Measurements from ENCODE around the gene TUBA1A. TPM values are rescaled to one million over a fixed set of nuclear protein-coding genes. Genes with fewer than 3 reads are reported as not detected.
A peak's percentile ranks its signal among the peaks of the same experiment; 100 is the strongest.

The TUBA1A gene
- total RNA-seq, 1 donor from 2014 or later = 102 TPM

GRCh38 chr12:49225576-49226166, 36.8 kb upstream of the TUBA1A start:
- no peak for DNase-seq
- no peaks in the 10 kb centered on the region for H3K36me3 ChIP-seq
- peaks cover 4% of the 10 kb centered on the region for H3K4me1 ChIP-seq
- intact Hi-C loops (cut with micrococcal nuclease) = no loop called here
- no peaks in the 10 kb centered on the region for H3K27me3 ChIP-seq (ENCODE audit: low read depth)
- no peak overlapping the region for H3K4me3 ChIP-seq
- no peak overlapping the region for H3K27ac ChIP-seq (replicated peaks)
- TF ChIP-seq CTCF (IDR thresholded peaks at IDR 0.05; ENCODE audit: borderline replicate concordance) = no peak
- H3K9me3 ChIP-seq (replicated peaks) = no peaks in the 10 kb centered on the region

GRCh38 chr12:49223590-49224369, 34.9 kb upstream of the TUBA1A start:
- Histone ChIP-seq H3K27me3 (ENCODE audit: low read depth) (no peaks in the 10 kb centered on the region), H3K4me3 (no peak overlapping the region), H3K36me3 (no peaks in the 10 kb centered on the region), H3K9me3 (replicated peaks) (no peaks in the 10 kb centered on the region), H3K27ac (replicated peaks) (no peak overlapping the region), H3K4me1 (peaks cover 4% of the 10 kb centered on the region)
- DNase-seq = no peak
- intact Hi-C loops (cut with micrococcal nuclease) = no loop called here
- TF ChIP-seq CTCF (IDR thresholded peaks at IDR 0.05; ENCODE audit: borderline replicate concordance) = no peak

GRCh38 chr12:49223122-49223521, 34.2 kb upstream of the TUBA1A start:
- Histone ChIP-seq H3K27me3 (ENCODE audit: low read depth) (no peaks in the 10 kb centered on the region), H3K27ac (replicated peaks) (peak overlapping the region; percentile 77), H3K9me3 (replicated peaks) (no peaks in the 10 kb centered on the region), H3K4me3 (no peak overlapping the region), H3K36me3 (no peaks in the 10 kb centered on the region), H3K4me1 (peaks cover 4% of the 10 kb centered on the region)
- no peak for DNase-seq
- no peak for TF ChIP-seq CTCF (IDR thresholded peaks at IDR 0.05; ENCODE audit: borderline replicate concordance)
- intact Hi-C loops (cut with micrococcal nuclease) = no loop called here

- Histone ChIP-seq H3K27me3 (ENCODE audit: low read depth) (no peaks in the 10 kb centered on the region), H3K4me3 (no peak overlapping the region), H3K4me1 (peaks cover 4% of the 10 kb centered on the region), H3K27ac (replicated peaks) (no peak overlapping the region), H3K9me3 (replicated peaks) (no peaks in the 10 kb centered on the region), H3K36me3 (no peaks in the 10 kb centered on the region)
- no peak for DNase-seq
- intact Hi-C loops (cut with micrococcal nuclease) = no loop called here
- TF ChIP-seq CTCF (IDR thresholded peaks at IDR 0.05; ENCODE audit: borderline replicate concordance) = no peak
These were observed 32.1 kb upstream of the TUBA1A start for GRCh38 chr12:49220972-49221371.

- TF ChIP-seq CTCF (IDR thresholded peaks at IDR 0.05; ENCODE audit: borderline replicate concordance) = no peak
- H3K4me1 ChIP-seq = peaks cover 14% of the 10 kb centered on the region
- no peak overlapping the region for H3K27ac ChIP-seq (replicated peaks)
- H3K9me3 ChIP-seq (replicated peaks) = no peaks in the 10 kb centered on the region
- intact Hi-C loops (cut with micrococcal nuclease) = no loop called here
- H3K36me3 ChIP-seq = no peaks in the 10 kb centered on the region
- no peak overlapping the region for H3K4me3 ChIP-seq
- H3K27me3 ChIP-seq (ENCODE audit: low read depth) = no peaks in the 10 kb centered on the region
- no peak for DNase-seq
These were observed 30.6 kb upstream of the TUBA1A start for GRCh38 chr12:49219417-49220026.

All from left ventricle myocardium inferior (tissue), 1 donor.